Panc1 (cell line): ENCODE measurements around the gene PDE11A. TPM values are rescaled to one million over a fixed set of nuclear protein-coding genes. Genes with fewer than 3 reads are reported as not detected.

Experiments used
- ATAC-seq: fragments of 200-7000 bp; cut with Tn5 transposase; 2 replicates; pipeline ENCODE4 v1.9.1; 2020; ENCODE audit warnings: mild to moderate bottlenecking, moderate library complexity
- BruUV-seq: library from RNA; stranded (reverse); fragments of 400-500 nt; replicated peaks from 2 replicates; lab custom pipeline; 2021; lab: Mats Ljungman, UMichigan
- CTCF ChIA-PET: fragments of 300-600 bp; sonication (Branson Sonifier 250); formaldehyde crosslinking; loops from one replicate; lab custom pipeline; 2022; ENCODE audit warnings: antibody characterized with exemption; lab: Charles Lee
- POLR2A ChIA-PET: fragments of 300-600 bp; sonication (Branson Sonifier 250); formaldehyde crosslinking; loops from one replicate; lab custom pipeline; 2022; ENCODE audit warnings: antibody characterized with exemption; lab: Charles Lee
- DNase-seq: peaks from one replicate; pipeline ENCODE4 v3.0.0-alpha.2; 2010; ENCODE audit warnings: low read depth, low spot score
- H3K27ac ChIP-seq: 2 replicates; pipeline ENCODE4 v1.5.1; 2011; ENCODE audit warnings: mild to moderate bottlenecking, low read length, inconsistent platforms
- H3K27me3 ChIP-seq: fragments of 200-500 bp; sonication (Bioruptor generic); 2 replicates; pipeline ENCODE4 v1.6.0; 2014; ENCODE audit warnings: low read length, inconsistent platforms; ENCODE audit not compliant: control insufficient read depth, insufficient read depth
- H3K36me3 ChIP-seq: fragments of 200-500 bp; sonication (Bioruptor generic); 2 replicates; pipeline ENCODE4 v1.5.1; 2014; ENCODE audit warnings: inconsistent platforms, mild to moderate bottlenecking, low read length, moderate library complexity; ENCODE audit not compliant: control insufficient read depth, insufficient read depth
- H3K4me1 ChIP-seq: 2 replicates; pipeline ENCODE4 v1.5.1; 2011; ENCODE audit warnings: inconsistent platforms, mild to moderate bottlenecking, low read length, moderate library complexity; ENCODE audit not compliant: control insufficient read depth, insufficient read depth
- H3K4me3 ChIP-seq, 2 experiments: 2 replicates each; pipeline ENCODE4 v1.5.1; 2011 to 2012; ENCODE audit warnings: low read depth in 2 of 2, low read length in 2 of 2, mild to moderate bottlenecking in 2 of 2, inconsistent platforms in 1 of 2, moderate library complexity in 1 of 2
- H3K9me3 ChIP-seq: fragments of 200-500 bp; sonication (Bioruptor generic); 2 replicates; pipeline ENCODE4 v1.5.1; 2014; ENCODE audit warnings: low read depth, mild to moderate bottlenecking, inconsistent platforms, low read length, moderate library complexity; ENCODE audit not compliant: control insufficient read depth, insufficient read depth
- CTCF ChIP-seq: fragments of 450-650 bp; IDR thresholded peaks from 2 replicates; pipeline ENCODE4 v1.5.1; 2017; ENCODE audit warnings: mild to moderate bottlenecking
- POLR2AphosphoS5 ChIP-seq: IDR thresholded peaks from 2 replicates; pipeline ENCODE4 v1.6.1; 2012; ENCODE audit warnings: mild to moderate bottlenecking, low read depth, low read length, moderate library complexity
- REST ChIP-seq, 2 experiments: IDR thresholded peaks; 2 replicates each; pipeline ENCODE4 v1.6.1; 2011 to 2012; ENCODE audit warnings: low read depth in 2 of 2, control low read depth in 1 of 2, low read length in 1 of 2, mild to moderate bottlenecking in 1 of 2, moderate library complexity in 1 of 2; ENCODE audit not compliant: insufficient read depth in 1 of 2
- SIN3A ChIP-seq: IDR thresholded peaks from 2 replicates; pipeline ENCODE4 v1.6.1; 2012; ENCODE audit warnings: low read depth, mild to moderate bottlenecking, low read length, moderate library complexity, borderline replicate concordance; ENCODE audit not compliant: insufficient read depth
- TCF7L2 ChIP-seq: IDR thresholded peaks from 2 replicates; pipeline ENCODE4 v1.6.1; 2011; ENCODE audit warnings: mild to moderate bottlenecking, low read depth, low read length, inconsistent platforms
- in situ Hi-C: cut with HindIII; loops from 2 replicates; pipeline ENCODE4 v1.10.0; 2016; ENCODE audit warnings: low sequenced_read_pairs, low pct_unique_long_range_greater_than_20kb
- intact Hi-C: fragments of 100-400 bp; cut with micrococcal nuclease; formaldehyde crosslinking; loops from one replicate; pipeline ENCODE4 v1.10.0; 2022; ENCODE audit not compliant: unreplicated experiment
- total RNA-seq: library from RNA; stranded (reverse); gene quantifications from one replicate; pipeline ENCODE4 v1.2.1, GENCODE V29; 2021; ENCODE audit not compliant: unreplicated experiment

PDE11A gene
- total RNA-seq, 1 experiment from 2014 or later = not detected

GRCh38 chr2:178114462-178114861, 41.9 kb upstream of the PDE11A start:
- Histone ChIP-seq H3K36me3 (peaks cover 3% of the 10 kb centered on the region), H3K4me1 (peaks cover 6% of the 10 kb centered on the region), H3K27ac (no peak overlapping the region), H3K27me3 (no peaks in the 10 kb centered on the region), H3K9me3 (no peaks in the 10 kb centered on the region), H3K4me3 (no peak overlapping the region)
- in situ Hi-C loops = no loop called here
- DNase-seq = no peak
- intact Hi-C loops = loop anchor here (5.0 kb wide), 2 partner anchors 283 to 298 kb away; no protein-coding TSS in a partner anchor
- ATAC-seq = no peak
- ChIA-PET POLR2A (no interaction called here), CTCF (no interaction called here)
- no TSS peak for BruUV-seq
- TF ChIP-seq TCF7L2 (no peak), CTCF (no peak), POLR2AphosphoS5 (no peak), REST (IDR thresholded peaks at IDR 0.05; ENCODE audit: insufficient read depth in 1 of 2, low read depth in 2 of 2, low read length in 1 of 2) (no peak)

GRCh38 chr2:178112202-178113152, 39.9 kb upstream of the PDE11A start, which contains the start of gene RBM45:
RBM45 (plus strand) TSS chr2:178112437; CDS start chr2:178112547, 110 bp downstream.
- intact Hi-C loops = loop anchor here (5.0 kb wide), 2 partner anchors 285 to 300 kb away; no protein-coding TSS in a partner anchor
- H3K36me3 ChIP-seq = peaks cover 3% of the 10 kb centered on the region
- H3K4me3 ChIP-seq = peak within 1 kb of the TSS; percentile 92 to 93
- BruUV-seq = no TSS peak
- no peaks in the 10 kb centered on the region for H3K27me3 ChIP-seq
- ATAC-seq (peak; percentile 100), DNase-seq (peak; percentile 69)
- ChIA-PET POLR2A (no interaction called here), CTCF (interaction anchor here (2.1 kb wide), 1 partner anchor 16 kb away, joined by 5 read pairs; no protein-coding TSS in a partner anchor)
- H3K9me3 ChIP-seq = no peaks in the 10 kb centered on the region
- in situ Hi-C loops = no loop called here
- peak within 1 kb of the TSS; percentile 78 for H3K27ac ChIP-seq
- TF ChIP-seq TCF7L2 (no peak), REST (IDR thresholded peaks at IDR 0.05; ENCODE audit: insufficient read depth in 1 of 2, low read depth in 2 of 2, low read length in 1 of 2) (peak; percentile 86 to 90), SIN3A (0 out of 2 replicates have a peak, but pooled peaks have one; percentile 40), POLR2AphosphoS5 (peak; percentile 82), CTCF (peak; percentile 98)
- H3K4me1 ChIP-seq = peaks cover 6% of the 10 kb centered on the region
